Naive thymus-derived CD4-positive, alpha-beta T cell (primary cell): ENCODE data around the gene LOXL1. TPM values are rescaled to one million over a fixed set of nuclear protein-coding genes. Genes with fewer than 3 reads are reported as not detected.
A peak's percentile ranks its signal among the peaks of the same experiment; 100 is the strongest.

ENCODE experiments used
- ATAC-seq: fragments of 150-1000 bp; cut with Tn5 transposase; 2 replicates; pipeline ENCODE4 v1.10.0; 2021; ENCODE audit warnings: mild to moderate bottlenecking, moderate library complexity
- CTCF ChIA-PET: fragments of 350-600 bp; sonication (Branson Sonifier 250); formaldehyde crosslinking; loops from one replicate; lab custom pipeline; 2021; ENCODE audit warnings: antibody characterized with exemption; lab: Charles Lee
- POLR2A ChIA-PET: fragments of 350-600 bp; sonication (Branson Sonifier 250); formaldehyde crosslinking; loops from one replicate; lab custom pipeline; 2021; ENCODE audit warnings: antibody characterized with exemption, inconsistent platforms; lab: Charles Lee
- DNase-seq, 9 donors: peaks; one replicate each; pipeline versions ENCODE4 v3.0.0 to v3.0.0-alpha.2; 2020 to 2022; ENCODE audit warnings: mixed read lengths in 1 of 9
- H3K27ac ChIP-seq: one replicate; pipeline ENCODE4 v1.7.0; 2013; ENCODE audit warnings: mild to moderate bottlenecking, low read depth, low read length, moderate library complexity
- H3K27me3 ChIP-seq, 2 donors: one replicate each; pipeline ENCODE4 v1.7.0; 2013; ENCODE audit warnings: low read length in 2 of 2, mild to moderate bottlenecking in 2 of 2, moderate library complexity in 2 of 2; ENCODE audit not compliant: control insufficient read depth in 2 of 2, insufficient read depth in 2 of 2
- H3K36me3 ChIP-seq, 3 experiments: 1 replicate in 2 of 3; 2 replicates in 1 of 3; pipeline ENCODE4 v1.7.0; 2013; ENCODE audit warnings: low read length in 3 of 3, mild to moderate bottlenecking in 3 of 3, moderate library complexity in 1 of 3; ENCODE audit not compliant: insufficient read depth in 3 of 3, control insufficient read depth in 2 of 3
- H3K4me1 ChIP-seq, 2 donors: one replicate each; pipeline ENCODE4 v1.7.0; 2013; ENCODE audit warnings: low read length in 2 of 2, mild to moderate bottlenecking in 2 of 2, moderate library complexity in 1 of 2; ENCODE audit not compliant: control insufficient read depth in 2 of 2, insufficient read depth in 2 of 2
- H3K4me3 ChIP-seq: 2 replicates; pipeline ENCODE4 v1.7.0; 2013; ENCODE audit warnings: mild to moderate bottlenecking, low read length
- H3K9me3 ChIP-seq, 3 experiments: 1 replicate in 2 of 3; 2 replicates in 1 of 3; pipeline ENCODE4 v1.7.0; 2013; ENCODE audit warnings: low read length in 3 of 3; ENCODE audit not compliant: control insufficient read depth in 2 of 3
- H3K27ac Mint-ChIP-seq, 9 donors: one replicate each; pipeline ENCODE4 v1.8.0; 2020 to 2022; ENCODE audit warnings: mixed read lengths in 9 of 9, mild to moderate bottlenecking in 8 of 9, moderate library complexity in 5 of 9, inconsistent platforms in 2 of 9
- H3K27me3 Mint-ChIP-seq, 5 donors: one replicate each; pipeline ENCODE4 v1.8.0; 2021 to 2022; ENCODE audit warnings: mixed read lengths in 5 of 5, mild to moderate bottlenecking in 1 of 5
- H3K36me3 Mint-ChIP-seq, 5 donors: one replicate each; pipeline ENCODE4 v1.8.0; 2020 to 2022; ENCODE audit warnings: mixed read lengths in 5 of 5, mild to moderate bottlenecking in 3 of 5, inconsistent platforms in 1 of 5
- H3K4me1 Mint-ChIP-seq, 7 donors: one replicate each; pipeline ENCODE4 v1.8.0; 2020 to 2022; ENCODE audit warnings: mixed read lengths in 7 of 7, mild to moderate bottlenecking in 3 of 7, inconsistent platforms in 1 of 7
- H3K4me3 Mint-ChIP-seq, 10 donors: one replicate each; pipeline ENCODE4 v1.8.0; 2020 to 2022; ENCODE audit warnings: mild to moderate bottlenecking in 10 of 10, mixed read lengths in 10 of 10, moderate library complexity in 6 of 10, inconsistent platforms in 2 of 10
- H3K9me3 Mint-ChIP-seq, 11 donors: one replicate each; pipeline ENCODE4 v1.8.0; 2020 to 2022; ENCODE audit warnings: mixed read lengths in 11 of 11, mild to moderate bottlenecking in 4 of 11, inconsistent platforms in 1 of 11, moderate library complexity in 1 of 11
- intact Hi-C, 2 donors: fragments of 100-400 bp; cut with micrococcal nuclease; formaldehyde crosslinking; loops; one replicate each; pipeline ENCODE4 v1.15.1; 2023
- polyA plus RNA-seq, 2 donors: library from polyadenylated mRNA; unstranded; fragments of 300-500 nt; fragmentation: Illumina TruSeq; gene quantifications; one replicate each; pipeline ENCODE4 v1.2.3, GENCODE V29; 2021
- total RNA-seq, 6 experiments: library from RNA in 5 of 6; stranded (reverse) in 5 of 6; gene quantifications; 1 replicate in 5 of 6; 2 replicates in 1 of 6; pipeline ENCODE4 v1.2.3 and lab custom pipeline; 2021 to 2026

Gene LOXL1
- total and polyA plus RNA-seq, 7 experiments from 2014 or later, result 0.49 to 2.3 (median 1.3) TPM

DNA sequence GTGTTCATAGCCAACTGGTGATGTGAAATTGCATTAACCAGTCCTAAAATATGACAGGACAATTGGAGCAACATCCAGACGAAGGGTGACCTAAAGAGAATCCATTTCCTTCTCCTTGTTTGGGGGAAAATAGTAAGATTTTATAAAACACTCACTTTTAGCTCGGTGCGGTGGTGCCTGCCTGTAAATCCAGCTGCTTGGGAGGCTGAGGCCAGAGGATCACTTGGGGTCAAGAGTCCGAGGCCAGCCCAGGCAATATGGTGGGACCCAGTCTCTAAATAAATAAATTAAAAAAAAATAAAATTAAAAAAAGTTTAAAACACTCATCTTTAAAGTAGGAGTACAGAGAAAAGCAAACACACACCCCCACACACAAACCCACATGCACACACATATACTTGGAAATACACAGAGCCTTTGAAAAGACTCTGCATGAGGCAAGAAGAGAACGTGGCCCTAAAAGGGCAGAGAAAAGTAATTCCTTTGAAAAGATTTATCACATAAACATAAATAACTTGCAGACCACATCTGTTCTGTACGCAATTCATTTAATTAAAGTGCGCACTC, 14.1 kb upstream of the LOXL1 start:
- Mint-ChIP-seq H3K4me3 (no peak overlapping the region), H3K27ac (no peak overlapping the region), H3K27me3 (no peaks in the 10 kb centered on the region), H3K36me3 (peaks cover 0 to 30% (median 18%) of the 10 kb centered on the region in 5 donors), H3K9me3 (peaks cover 0 to 8% (median 0%) of the 10 kb centered on the region in 11 donors), H3K4me1 (peaks cover 0 to 30% (median 4%) of the 10 kb centered on the region in 7 donors)
- Histone ChIP-seq H3K36me3 (peaks cover 0 to 4% (median 0%) of the 10 kb centered on the region in 3 experiments), H3K27ac (no peak overlapping the region), H3K4me1 (no peaks in the 10 kb centered on the region), H3K9me3 (no peaks in the 10 kb centered on the region), H3K4me3 (no peak overlapping the region), H3K27me3 (no peaks in the 10 kb centered on the region)
- CTCF ChIA-PET, result no interaction called here
- intact Hi-C loops, result no loop called here
- POLR2A ChIA-PET, result no interaction called here
- DNase-seq (no peak), ATAC-seq (no peak)

DNA sequence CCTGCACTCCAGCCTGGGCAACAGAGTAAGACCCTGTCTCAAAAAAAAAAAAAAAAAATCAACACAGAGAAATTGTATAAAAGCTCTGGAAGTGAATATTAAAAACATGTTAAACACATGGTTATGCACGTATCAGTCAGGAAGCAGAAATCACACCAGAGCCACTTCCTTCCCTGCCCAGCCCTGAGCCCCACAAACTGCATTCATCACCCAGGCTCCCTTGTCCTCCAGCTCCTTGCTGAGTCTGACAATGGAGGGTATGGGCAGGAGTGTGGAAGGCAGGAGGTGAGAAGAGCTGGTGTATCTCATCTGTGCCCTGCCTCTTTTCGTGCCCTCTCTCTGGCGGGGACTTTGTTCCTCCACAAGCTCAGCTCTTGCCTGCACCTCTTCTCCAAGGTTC, 12.1 kb upstream of the LOXL1 start:
- ATAC-seq, result peak; percentile 41
- peaks cover 0 to 20% (median 4%) of the 10 kb centered on the region in 7 donors for H3K4me1 Mint-ChIP-seq
- H3K9me3 Mint-ChIP-seq, result peaks cover 4 to 27% (median 14%) of the 10 kb centered on the region in 11 donors
- intact Hi-C loops, result no loop called here
- peak overlapping the region in 1 of 10 donors; percentile 54 for H3K4me3 Mint-ChIP-seq
- Histone ChIP-seq H3K9me3 (no peaks in the 10 kb centered on the region), H3K27ac (no peak overlapping the region), H3K36me3 (peaks cover 0 to 17% (median 0%) of the 10 kb centered on the region in 3 experiments), H3K4me1 (no peaks in the 10 kb centered on the region), H3K4me3 (no peak overlapping the region), H3K27me3 (no peaks in the 10 kb centered on the region)
- ChIA-PET POLR2A (interaction anchor here (0.6 kb wide), 1 partner anchor 54 kb away, joined by 3 read pairs; no protein-coding TSS in a partner anchor), CTCF (no interaction called here)
- peaks cover 16 to 50% (median 31%) of the 10 kb centered on the region in 5 donors for H3K36me3 Mint-ChIP-seq
- H3K27ac Mint-ChIP-seq, result peak overlapping the region in 1 of 9 donors; percentile 20
- no peak for DNase-seq
- H3K27me3 Mint-ChIP-seq, result no peaks in the 10 kb centered on the region

DNA sequence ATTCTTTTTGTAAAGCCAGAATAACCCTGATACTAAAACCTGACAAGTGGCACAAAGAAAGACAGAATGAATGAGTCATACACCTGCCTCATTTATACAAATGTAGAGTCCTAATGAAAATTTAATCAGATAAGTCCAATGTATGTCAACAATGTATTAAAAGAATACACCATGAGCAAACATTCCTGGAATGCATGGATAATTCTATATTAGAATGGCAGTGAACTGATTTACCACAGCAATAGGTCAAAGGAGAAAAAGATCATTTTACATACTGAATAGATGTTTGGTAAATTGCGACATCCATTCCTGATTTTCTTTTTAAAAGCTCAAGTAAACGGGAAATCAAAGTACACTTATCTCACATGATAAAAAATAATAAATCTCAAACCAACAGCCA, 11.2 kb upstream of the LOXL1 start:
- no peak overlapping the region for H3K4me3 ChIP-seq
- Mint-ChIP-seq H3K27me3 (no peaks in the 10 kb centered on the region), H3K4me1 (peaks cover 0 to 26% (median 4%) of the 10 kb centered on the region in 7 donors), H3K4me3 (no peak overlapping the region), H3K27ac (no peak overlapping the region), H3K9me3 (peaks cover 4 to 28% (median 14%) of the 10 kb centered on the region in 11 donors), H3K36me3 (peaks cover 16 to 55% (median 35%) of the 10 kb centered on the region in 5 donors)
- H3K27ac ChIP-seq, result no peak overlapping the region
- DNase-seq, result no peak
- CTCF ChIA-PET, result no interaction called here
- intact Hi-C loops, result no loop called here
- H3K36me3 ChIP-seq, result peaks cover 0 to 23% (median 0%) of the 10 kb centered on the region in 3 experiments
- ATAC-seq, result no peak
- H3K27me3 ChIP-seq, result no peaks in the 10 kb centered on the region
- peaks cover 0 to 6% of the 10 kb centered on the region in 2 donors for H3K4me1 ChIP-seq
- POLR2A ChIA-PET, result no interaction called here
- no peaks in the 10 kb centered on the region for H3K9me3 ChIP-seq

DNA sequence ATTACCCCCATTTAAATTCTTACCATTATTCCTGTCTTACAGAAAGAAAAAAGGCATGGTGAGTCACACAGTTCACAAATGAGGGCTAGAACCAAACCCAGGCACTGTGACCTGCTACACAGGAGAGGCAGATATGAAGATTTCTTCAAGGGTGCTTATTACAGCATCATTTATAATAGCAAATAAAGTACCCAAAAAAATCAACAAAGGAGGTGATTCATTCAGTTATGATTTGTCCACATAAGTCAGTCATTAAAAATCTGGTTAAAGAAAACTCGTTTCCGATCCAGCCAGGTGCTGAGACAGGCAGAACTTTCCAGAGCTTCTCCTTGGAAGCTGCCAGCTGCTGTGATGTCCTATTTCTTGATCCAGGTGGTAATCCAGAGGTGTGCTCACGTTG, 7.5 kb upstream of the LOXL1 start:
- no peak overlapping the region for H3K27ac ChIP-seq
- intact Hi-C loops, result no loop called here
- H3K4me1 ChIP-seq, result peaks cover 3 to 25% of the 10 kb centered on the region in 2 donors
- CTCF ChIA-PET, result no interaction called here
- H3K4me3 ChIP-seq, result no peak overlapping the region
- Mint-ChIP-seq H3K36me3 (peaks cover 20 to 52% (median 40%) of the 10 kb centered on the region in 5 donors), H3K27ac (no peak overlapping the region), H3K4me3 (no peak overlapping the region), H3K4me1 (peaks cover 14 to 43% (median 20%) of the 10 kb centered on the region in 7 donors), H3K27me3 (no peaks in the 10 kb centered on the region), H3K9me3 (peaks cover 4 to 28% (median 14%) of the 10 kb centered on the region in 11 donors)
- no peak for ATAC-seq
- H3K9me3 ChIP-seq, result no peaks in the 10 kb centered on the region
- POLR2A ChIA-PET, result no interaction called here
- no peak for DNase-seq
- H3K36me3 ChIP-seq, result peaks cover 0 to 23% (median 0%) of the 10 kb centered on the region in 3 experiments
- no peaks in the 10 kb centered on the region for H3K27me3 ChIP-seq

DNA sequence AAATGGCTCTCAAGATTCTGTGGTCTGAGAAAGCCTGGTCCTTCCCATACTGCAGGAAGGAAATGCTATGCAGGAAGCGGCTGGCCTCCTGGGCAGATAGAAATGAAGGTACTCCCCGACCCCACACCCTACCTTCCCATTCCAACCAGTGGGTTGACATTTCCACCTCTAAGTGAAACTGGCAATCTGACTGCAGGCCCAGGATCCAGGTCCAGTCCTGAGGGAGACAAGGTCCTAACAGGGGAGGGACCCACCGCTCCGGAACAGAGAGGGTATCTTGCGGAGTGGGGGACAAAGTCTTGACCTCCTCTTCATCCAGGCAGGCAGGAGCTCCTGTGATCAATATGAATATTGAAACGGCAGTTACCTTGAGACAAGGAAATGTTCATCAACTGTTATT, 6.6 kb upstream of the LOXL1 start:
- peaks cover 12 to 30% of the 10 kb centered on the region in 2 donors for H3K4me1 ChIP-seq
- CTCF ChIA-PET, result no interaction called here

DNA sequence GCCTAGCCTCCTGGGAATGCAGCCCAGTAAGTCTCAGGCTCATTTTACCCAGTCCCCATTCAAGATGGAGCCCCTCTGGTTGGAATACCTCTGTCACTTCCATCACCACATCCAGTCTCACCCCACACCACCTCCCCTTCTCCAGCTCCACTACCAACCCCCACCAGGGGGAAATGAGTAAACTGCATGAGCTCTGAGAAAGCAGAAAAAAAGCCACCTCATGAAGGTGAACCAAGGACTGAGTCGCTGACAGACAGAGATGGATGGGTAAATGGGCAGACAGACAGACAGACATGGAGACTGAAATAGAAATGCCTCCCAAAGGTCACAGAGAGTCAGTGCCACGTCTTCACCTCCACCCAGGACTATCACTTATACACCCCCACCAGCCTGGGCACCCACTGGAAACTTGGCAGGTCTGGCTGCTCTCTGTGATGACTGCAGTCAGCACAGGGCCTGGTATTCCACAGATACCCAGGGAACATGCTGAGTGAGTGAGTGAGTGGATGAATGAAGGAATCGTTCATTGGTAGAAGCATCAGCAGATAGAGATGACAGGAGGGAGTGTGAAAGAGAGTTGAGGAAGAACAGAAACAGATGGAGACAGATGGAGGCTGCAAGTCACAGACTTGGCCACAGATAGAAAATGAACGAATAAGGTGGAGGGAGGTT, 4.9 kb upstream of the LOXL1 start:
- ATAC-seq (no peak), DNase-seq (no peak)
- peaks cover 4 to 25% (median 12%) of the 10 kb centered on the region in 11 donors for H3K9me3 Mint-ChIP-seq
- H3K27ac Mint-ChIP-seq, result peak overlapping the region in 4 of 9 donors; percentile 8 to 67 (median 31)
- peaks cover 20 to 41% (median 33%) of the 10 kb centered on the region in 5 donors for H3K36me3 Mint-ChIP-seq
- intact Hi-C loops, result no loop called here
- H3K4me3 ChIP-seq, result no peak overlapping the region
- H3K27me3 Mint-ChIP-seq, result peaks cover 0 to 6% (median 0%) of the 10 kb centered on the region in 5 donors
- POLR2A ChIA-PET, result no interaction called here
- H3K4me1 ChIP-seq, result peaks cover 16 to 30% of the 10 kb centered on the region in 2 donors
- peaks cover 22 to 48% (median 38%) of the 10 kb centered on the region in 7 donors for H3K4me1 Mint-ChIP-seq
- H3K4me3 Mint-ChIP-seq, result peak overlapping the region in 2 of 10 donors; percentile 0 to 63
- H3K9me3 ChIP-seq, result no peaks in the 10 kb centered on the region
- CTCF ChIA-PET, result interaction anchor here (1.7 kb wide), 1 partner anchor 13 kb away, joined by 7 read pairs; no protein-coding TSS in a partner anchor
- H3K27me3 ChIP-seq, result no peaks in the 10 kb centered on the region
- H3K27ac ChIP-seq, result no peak overlapping the region
- peaks cover 0 to 20% (median 0%) of the 10 kb centered on the region in 3 experiments for H3K36me3 ChIP-seq

More for the DNA sequence above, 6.6 kb upstream of the LOXL1 start:
- Mint-ChIP-seq H3K4me1 (peaks cover 19 to 44% (median 25%) of the 10 kb centered on the region in 7 donors), H3K27me3 (no peaks in the 10 kb centered on the region), H3K4me3 (no peak overlapping the region), H3K36me3 (peaks cover 20 to 52% (median 40%) of the 10 kb centered on the region in 5 donors), H3K9me3 (peaks cover 4 to 28% (median 14%) of the 10 kb centered on the region in 11 donors), H3K27ac (peak overlapping the region in 2 of 9 donors; percentile 19 to 85)
- Histone ChIP-seq H3K9me3 (no peaks in the 10 kb centered on the region), H3K36me3 (peaks cover 0 to 23% (median 0%) of the 10 kb centered on the region in 3 experiments), H3K27ac (no peak overlapping the region), H3K27me3 (no peaks in the 10 kb centered on the region), H3K4me3 (no peak overlapping the region)
- intact Hi-C loops, result no loop called here
- ATAC-seq, result no peak
- POLR2A ChIA-PET, result no interaction called here
- no peak for DNase-seq
